ENCODE measurements around the gene TENM4. TPM values are rescaled to one million over a fixed set of nuclear protein-coding genes. Genes with fewer than 3 reads are reported as not detected.

Gene TENM4
- total RNA-seq, 4 donors from 2014 or later: 16.8 to 158 (median 120) TPM

- TF ChIP-seq CTCF (IDR thresholded peaks at IDR 0.05) (no peak), POLR2A (IDR thresholded peaks at IDR 0.05) (no peak)
- Histone ChIP-seq H3K4me3 (replicated peaks in 1 of 3) (no peak overlapping the region), H3K4me1 (no peaks in the 10 kb centered on the region), H3K27ac (no peak overlapping the region), H3K9me3 (no peaks in the 10 kb centered on the region), H3K36me3 (no peaks in the 10 kb centered on the region), H3K27me3 (no peaks in the 10 kb centered on the region)
- DNase-seq: no peak
- intact Hi-C loops (cut with DNase I): no loop called here
- WGBS, 2 donors: 95 to 97% methylated on average over 5 of the region's 5 CpGs
These were observed 605.2 kb downstream of the TENM4 start for GRCh38 chr11:78835646-78836045.

- intact Hi-C loops (cut with DNase I): no loop called here
- Histone ChIP-seq H3K27me3 (no peaks in the 10 kb centered on the region), H3K36me3 (no peaks in the 10 kb centered on the region), H3K4me3 (replicated peaks in 1 of 3) (no peak overlapping the region), H3K9me3 (no peaks in the 10 kb centered on the region), H3K4me1 (no peaks in the 10 kb centered on the region), H3K27ac (no peak overlapping the region)
- DNase-seq: no peak
- no peak for TF ChIP-seq POLR2A (IDR thresholded peaks at IDR 0.05)
- no peak for TF ChIP-seq CTCF (IDR thresholded peaks at IDR 0.05)
- WGBS, 2 donors: 70 to 79% methylated on average over 4 of the region's 4 CpGs
These were observed 605.9 kb downstream of the TENM4 start for GRCh38 chr11:78834886-78835285.

- Histone ChIP-seq H3K4me3 (replicated peaks in 1 of 3) (no peak overlapping the region), H3K27me3 (no peaks in the 10 kb centered on the region), H3K9me3 (no peaks in the 10 kb centered on the region), H3K36me3 (no peaks in the 10 kb centered on the region), H3K4me1 (no peaks in the 10 kb centered on the region), H3K27ac (no peak overlapping the region)
- intact Hi-C loops (cut with DNase I): no loop called here
- TF ChIP-seq POLR2A (IDR thresholded peaks at IDR 0.05) (no peak), CTCF (IDR thresholded peaks at IDR 0.05) (no peak)
- 79 to 85% methylated on average over 2 of the region's 2 CpGs for WGBS, 2 donors
- DNase-seq: no peak
These were observed 607.6 kb downstream of the TENM4 start for GRCh38 chr11:78833237-78833636.

- intact Hi-C loops (cut with DNase I): no loop called here
- no peak overlapping the region for H3K27ac ChIP-seq
These were observed 608.4 kb downstream of the TENM4 start for GRCh38 chr11:78832226-78832947.

More at GRCh38 chr11:78832226-78832947, 608.4 kb downstream of the TENM4 start:
- H3K36me3 ChIP-seq: no peaks in the 10 kb centered on the region
- 83 to 90% methylated on average over 7 of the region's 7 CpGs for WGBS, 2 donors
- H3K27me3 ChIP-seq: no peaks in the 10 kb centered on the region
- DNase-seq: no peak
- no peaks in the 10 kb centered on the region for H3K4me1 ChIP-seq
- no peaks in the 10 kb centered on the region for H3K9me3 ChIP-seq
- H3K4me3 ChIP-seq (replicated peaks in 1 of 3): no peak overlapping the region
- no peak for TF ChIP-seq POLR2A (IDR thresholded peaks at IDR 0.05)
- TF ChIP-seq CTCF (IDR thresholded peaks at IDR 0.05): no peak
